ENCODE measurements around the gene NDUFB3.
"Not testable (repeated sequence)": the region's sequence is repeated elsewhere in the genome, so short reads cannot be mapped to it uniquely, and the experiment has no call there.

NDUFB3 gene

GRCh38 chr2:201071479-201072200 is at the start of gene NDUFB3, which contains the start of gene HYCC2:
TSS of gene NDUFB3 (plus strand) at chr2:201072001. CDS start at chr2:201078883, 6,882 bp downstream.
TSS of gene HYCC2 (minus strand) at chr2:201071671. CDS start at chr2:201024009, 47,662 bp downstream.
- peak; percentile 90 for DNase-seq

GRCh38 chr2:201024518-201024917 is 47.3 kb upstream of the NDUFB3 start:
- no peak for DNase-seq

- not testable (repeated sequence) for DNase-seq
Observed at GRCh38 chr2:201034355-201034754, 37.4 kb upstream of the NDUFB3 start.

- DNase-seq, result not testable (repeated sequence)
Observed at GRCh38 chr2:201038361-201038760, 33.4 kb upstream of the NDUFB3 start.

GRCh38 chr2:201038855-201039254 is 32.9 kb upstream of the NDUFB3 start:
- DNase-seq, result no peak

- DNase-seq, result no peak
Observed at GRCh38 chr2:201040867-201041628, 30.8 kb upstream of the NDUFB3 start.

- not testable (repeated sequence) for DNase-seq
Observed at GRCh38 chr2:201042451-201042850, 29.4 kb upstream of the NDUFB3 start.

- DNase-seq, result not testable (repeated sequence)
Observed at GRCh38 chr2:201043050-201043449, 28.8 kb upstream of the NDUFB3 start.

- no peak for DNase-seq
Observed at GRCh38 chr2:201046881-201047280, 24.9 kb upstream of the NDUFB3 start.

GRCh38 chr2:201049455-201049854 is 22.3 kb upstream of the NDUFB3 start:
- DNase-seq, result no peak

GRCh38 chr2:201057087-201057521 is 14.7 kb upstream of the NDUFB3 start:
- no peak for DNase-seq

- no peak for DNase-seq
Observed at GRCh38 chr2:201057715-201058248, 14.0 kb upstream of the NDUFB3 start.

- DNase-seq, result no peak
Observed at GRCh38 chr2:201058914-201059313, 12.9 kb upstream of the NDUFB3 start.

GRCh38 chr2:201059961-201060755 is 11.6 kb upstream of the NDUFB3 start:
- no peak for DNase-seq

- not testable (repeated sequence) for DNase-seq
Observed at GRCh38 chr2:201063516-201063915, 8.3 kb upstream of the NDUFB3 start.

GRCh38 chr2:201064797-201065329 is 6.9 kb upstream of the NDUFB3 start:
- DNase-seq, result no peak

- DNase-seq, result peak; percentile 57
Observed at GRCh38 chr2:201070948-201071478, 788 bp upstream of the NDUFB3 start.

GRCh38 chr2:201072201-201072530 is 365 bp downstream of the NDUFB3 start:
- no peak for DNase-seq

GRCh38 chr2:201073071-201073470 is 1.3 kb downstream of the NDUFB3 start:
- no peak for DNase-seq

GRCh38 chr2:201074996-201075395 is 3.2 kb downstream of the NDUFB3 start:
- no peak for DNase-seq

GRCh38 chr2:201084863-201085262 is 13.1 kb downstream of the NDUFB3 start:
- DNase-seq, result no peak

GRCh38 chr2:201090574-201090973 is 18.8 kb downstream of the NDUFB3 start:
- DNase-seq, result no peak
